Loucy (cell line): ENCODE measurements around the gene INPP5F.

Experiments used
- CTCF ChIP-seq: fragments of 200-600 bp; sonication (generic); conservative IDR thresholded peaks from 2 replicates; pipeline ENCODE4 v1.5.1; 2014; ENCODE audit warnings: mild to moderate bottlenecking, antibody characterized with exemption, low read length
- EZH2phosphoT487 ChIP-seq: fragments of 200-600 bp; IDR thresholded peaks from 2 replicates; pipeline ENCODE4 v1.6.1; 2018; ENCODE audit warnings: antibody characterized with exemption, mild to moderate bottlenecking, moderate library complexity, borderline replicate concordance

- TF ChIP-seq CTCF (no peak), EZH2phosphoT487 (no peak)
Observed at GRCh38 chr10:119780879-119781480, 55.1 kb downstream of the INPP5F start.
